A549 (cell line): Measurements from ENCODE around the gene USP22. TPM values are rescaled to one million over a fixed set of nuclear protein-coding genes. Genes with fewer than 3 reads are reported as not detected.

Source experiments
- ATAC-seq, 2 experiments: fragments of 200-7000 bp in 1 of 2; fragments of >200 bp in 1 of 2; cut with Nextera tagmentation in 1 of 2; cut with Tn5 transposase in 1 of 2; 3 replicates each; pipeline versions ENCODE4 v1.8.0 to v1.9.1; 2018 to 2020; ENCODE audit warnings: mild to moderate bottlenecking in 1 of 2, moderate library complexity in 1 of 2
- CTCF ChIA-PET: fragments of 300-600 bp; sonication (Branson Sonifier 250); formaldehyde crosslinking; extraction: SDS; loops from one replicate; lab custom pipeline; 2021; ENCODE audit warnings: antibody characterized with exemption, inconsistent platforms; lab: Yijun Ruan, JAX
- POLR2A ChIA-PET: fragments of 350-600 bp; formaldehyde crosslinking; extraction: SDS; loops from one replicate; lab custom pipeline; 2021; ENCODE audit warnings: antibody characterized with exemption, inconsistent platforms; lab: Yijun Ruan, JAX
- DNase-seq, 2 experiments: peaks; one replicate each; pipeline versions ENCODE4 v3.0.0 to v3.0.0-alpha.2; 2011 to 2016; ENCODE audit warnings: low read depth in 1 of 2, low spot score in 1 of 2
- FAIRE-seq: peaks from 2 replicates; lab custom pipeline; 2011; peaks lifted over from hg19 to GRCh38; lab: Jason Lieb, UNC
- H3K27ac ChIP-seq, 2 experiments: fragments of >200 bp; sonication (Bioruptor Twin); formaldehyde crosslinking; 3 replicates each; pipeline ENCODE4 v1.5.1; 2016 to 2017
- H3K4me1 ChIP-seq: fragments of >200 bp; sonication (Bioruptor Twin); formaldehyde crosslinking; 3 replicates; pipeline ENCODE4 v1.6.1; 2016
- H3K4me2 ChIP-seq: fragments of >200 bp; sonication (Bioruptor Twin); formaldehyde crosslinking; 3 replicates; pipeline ENCODE4 v1.6.1; 2016
- H3K4me3 ChIP-seq: fragments of >200 bp; sonication (Bioruptor Twin); formaldehyde crosslinking; 3 replicates; pipeline ENCODE4 v1.5.1; 2016
- H3K9me3 ChIP-seq: fragments of >200 bp; sonication (Bioruptor Twin); formaldehyde crosslinking; 3 replicates; pipeline ENCODE4 v1.6.1; 2016
- EHMT2 ChIP-seq: fragments of 200-600 bp; sonication (generic); IDR thresholded peaks from 2 replicates; pipeline ENCODE4 v1.6.1; 2016; ENCODE audit warnings: antibody characterized with exemption, low read depth, mild to moderate bottlenecking, moderate library complexity
- FOSB ChIP-seq: fragments of 250-450 bp; sonication (Bioruptor Pico); IDR thresholded peaks from 2 replicates; pipeline ENCODE4 v1.5.0; 2020; ENCODE audit warnings: mild to moderate bottlenecking, moderate library complexity
- HEYL ChIP-seq: fragments of 250-450 bp; sonication (Bioruptor Pico); IDR thresholded peaks from 2 replicates; pipeline ENCODE4 v1.8.0; 2021; ENCODE audit warnings: mild to moderate bottlenecking, moderate library complexity
- HOXA7 ChIP-seq: fragments of 250-450 bp; sonication (Bioruptor Pico); IDR thresholded peaks from 2 replicates; pipeline ENCODE4 v1.5.0; 2020; ENCODE audit warnings: mild to moderate bottlenecking, moderate library complexity
- MYC ChIP-seq: IDR thresholded peaks from 2 replicates; pipeline ENCODE4 v1.6.1; 2012; ENCODE audit warnings: mild to moderate bottlenecking, inconsistent platforms, low read length, improper control_type of control experiment, borderline replicate concordance
- POLR2AphosphoS2 ChIP-seq: conservative IDR thresholded peaks from 2 replicates; pipeline ENCODE4 v1.6.1; 2012; ENCODE audit warnings: low read length, improper control_type of control experiment, inconsistent platforms
- RAD21 ChIP-seq, 2 experiments: fragments of >200 bp in 1 of 2; sonication (Bioruptor Twin) in 1 of 2; formaldehyde crosslinking in 1 of 2; IDR thresholded peaks in 1 of 2; conservative IDR thresholded peaks in 1 of 2; 2 replicates in 1 of 2; 3 replicates in 1 of 2; pipeline ENCODE4 v1.6.1; 2012 to 2018; ENCODE audit warnings: inconsistent platforms in 1 of 2
- TFCP2L1 ChIP-seq: fragments of 250-450 bp; sonication (Bioruptor Pico); IDR thresholded peaks from 2 replicates; pipeline ENCODE4 v1.5.0; 2021; ENCODE audit warnings: mild to moderate bottlenecking
- ZC3H11A ChIP-seq: fragments of 450-650 bp; IDR thresholded peaks from 2 replicates; pipeline ENCODE4 v1.6.1; 2014; ENCODE audit warnings: antibody characterized with exemption, mild to moderate bottlenecking
- WGBS: methylation state at CpG from one replicate; pipeline ENCODE4 v1.1.6; 2017; ENCODE audit errors: missing lambda C conversion rate; 5-methylcytosine and 5-hydroxymethylcytosine counted together
- polyA plus RNA-seq, 4 experiments: library from polyadenylated mRNA; depleted of rRNA in 3 of 4; stranded (reverse); fragments of >200 nt; fragmentation: RNase III in 1 of 4; extraction: RNeasy Plus Mini Kit Qiagen cat#74134 plus additional on column Dnase treatment in 1 of 4; gene quantifications; 2 replicates in 3 of 4; 3 replicates in 1 of 4; pipeline ENCODE4 v1.2.3, GENCODE V29; 2011 to 2017
- TF ChIP-seq, protein P1 (sequence below): fragments of 200-600 bp; sonication (generic); IDR thresholded peaks from 2 replicates; pipeline ENCODE4 v1.6.1; 2016; ENCODE audit warnings: antibody characterized with exemption, mild to moderate bottlenecking, moderate library complexity
- TF ChIP-seq, protein P2 (sequence below): fragments of 250-450 bp; sonication (Bioruptor Pico); IDR thresholded peaks from 2 replicates; pipeline ENCODE4 v1.5.0; 2021; ENCODE audit warnings: mild to moderate bottlenecking, moderate library complexity, borderline replicate concordance

The USP22 gene
- polyA plus RNA-seq, 2 of the 4 experiments (the other 2 are of a cell fraction), result 130 to 293 TPM

DNA sequence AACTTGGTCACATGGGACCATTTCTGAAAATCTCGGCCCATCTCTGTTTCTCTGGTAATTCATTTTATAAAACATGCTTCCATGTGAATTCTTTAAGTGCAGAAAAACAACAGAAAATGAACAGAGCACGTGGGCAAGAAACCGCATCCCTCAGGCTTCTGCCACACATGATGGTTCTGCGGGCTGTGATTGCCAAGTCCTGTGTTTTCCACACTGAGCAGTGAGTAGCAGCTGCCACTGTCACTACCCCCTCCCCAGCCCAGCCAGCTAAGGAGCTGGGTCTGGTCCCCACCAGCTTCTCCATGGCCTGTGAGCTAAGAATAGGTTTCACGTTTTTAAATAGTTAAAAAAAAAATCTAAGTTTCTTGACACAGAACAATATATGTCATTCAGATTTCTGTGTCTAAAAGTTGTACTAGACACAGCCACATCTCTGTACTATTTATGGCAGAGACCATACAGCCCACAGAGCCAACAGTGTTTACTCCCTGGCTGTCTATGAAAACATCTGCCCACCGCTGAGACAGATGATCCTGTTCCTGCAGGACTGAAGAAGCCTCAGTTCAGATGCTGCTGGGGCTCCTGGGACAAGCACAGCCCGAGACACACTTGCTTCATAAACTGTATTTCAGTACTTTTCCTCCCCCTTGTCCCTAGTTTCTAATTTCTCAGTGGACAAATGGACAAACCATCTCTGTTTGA lies 41.5 kb downstream of the USP22 start:
- ChIA-PET CTCF (interaction anchor here (0.8 to 2.2 kb wide), 4 partner anchors 8 to 43 kb away, joined by 3 to 13 read pairs (median 4); no protein-coding TSS in a partner anchor), POLR2A (no interaction called here)
- H3K9me3 ChIP-seq, result no peaks in the 10 kb centered on the region
- no peak overlapping the region for H3K4me2 ChIP-seq
- DNase-seq, result no peak
- no peak overlapping the region for H3K27ac ChIP-seq
- no peak for ATAC-seq
- peaks cover 9% of the 10 kb centered on the region; the same call in 2 of the 3 replicates for H3K4me1 ChIP-seq
- 88% methylated on average over 7 of the region's 7 CpGs for WGBS
- no peak for TF ChIP-seq RAD21 (conservative IDR thresholded peaks at IDR 0.05 in 1 of 2, IDR thresholded peaks at IDR 0.05 in 1 of 2)
- TF ChIP-seq, protein P1, sequence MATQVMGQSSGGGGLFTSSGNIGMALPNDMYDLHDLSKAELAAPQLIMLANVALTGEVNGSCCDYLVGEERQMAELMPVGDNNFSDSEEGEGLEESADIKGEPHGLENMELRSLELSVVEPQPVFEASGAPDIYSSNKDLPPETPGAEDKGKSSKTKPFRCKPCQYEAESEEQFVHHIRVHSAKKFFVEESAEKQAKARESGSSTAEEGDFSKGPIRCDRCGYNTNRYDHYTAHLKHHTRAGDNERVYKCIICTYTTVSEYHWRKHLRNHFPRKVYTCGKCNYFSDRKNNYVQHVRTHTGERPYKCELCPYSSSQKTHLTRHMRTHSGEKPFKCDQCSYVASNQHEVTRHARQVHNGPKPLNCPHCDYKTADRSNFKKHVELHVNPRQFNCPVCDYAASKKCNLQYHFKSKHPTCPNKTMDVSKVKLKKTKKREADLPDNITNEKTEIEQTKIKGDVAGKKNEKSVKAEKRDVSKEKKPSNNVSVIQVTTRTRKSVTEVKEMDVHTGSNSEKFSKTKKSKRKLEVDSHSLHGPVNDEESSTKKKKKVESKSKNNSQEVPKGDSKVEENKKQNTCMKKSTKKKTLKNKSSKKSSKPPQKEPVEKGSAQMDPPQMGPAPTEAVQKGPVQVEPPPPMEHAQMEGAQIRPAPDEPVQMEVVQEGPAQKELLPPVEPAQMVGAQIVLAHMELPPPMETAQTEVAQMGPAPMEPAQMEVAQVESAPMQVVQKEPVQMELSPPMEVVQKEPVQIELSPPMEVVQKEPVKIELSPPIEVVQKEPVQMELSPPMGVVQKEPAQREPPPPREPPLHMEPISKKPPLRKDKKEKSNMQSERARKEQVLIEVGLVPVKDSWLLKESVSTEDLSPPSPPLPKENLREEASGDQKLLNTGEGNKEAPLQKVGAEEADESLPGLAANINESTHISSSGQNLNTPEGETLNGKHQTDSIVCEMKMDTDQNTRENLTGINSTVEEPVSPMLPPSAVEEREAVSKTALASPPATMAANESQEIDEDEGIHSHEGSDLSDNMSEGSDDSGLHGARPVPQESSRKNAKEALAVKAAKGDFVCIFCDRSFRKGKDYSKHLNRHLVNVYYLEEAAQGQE, result no peak
- no peak for TF ChIP-seq EHMT2
- H3K4me3 ChIP-seq, result no peak overlapping the region
- FAIRE-seq, result no peak

DNA sequence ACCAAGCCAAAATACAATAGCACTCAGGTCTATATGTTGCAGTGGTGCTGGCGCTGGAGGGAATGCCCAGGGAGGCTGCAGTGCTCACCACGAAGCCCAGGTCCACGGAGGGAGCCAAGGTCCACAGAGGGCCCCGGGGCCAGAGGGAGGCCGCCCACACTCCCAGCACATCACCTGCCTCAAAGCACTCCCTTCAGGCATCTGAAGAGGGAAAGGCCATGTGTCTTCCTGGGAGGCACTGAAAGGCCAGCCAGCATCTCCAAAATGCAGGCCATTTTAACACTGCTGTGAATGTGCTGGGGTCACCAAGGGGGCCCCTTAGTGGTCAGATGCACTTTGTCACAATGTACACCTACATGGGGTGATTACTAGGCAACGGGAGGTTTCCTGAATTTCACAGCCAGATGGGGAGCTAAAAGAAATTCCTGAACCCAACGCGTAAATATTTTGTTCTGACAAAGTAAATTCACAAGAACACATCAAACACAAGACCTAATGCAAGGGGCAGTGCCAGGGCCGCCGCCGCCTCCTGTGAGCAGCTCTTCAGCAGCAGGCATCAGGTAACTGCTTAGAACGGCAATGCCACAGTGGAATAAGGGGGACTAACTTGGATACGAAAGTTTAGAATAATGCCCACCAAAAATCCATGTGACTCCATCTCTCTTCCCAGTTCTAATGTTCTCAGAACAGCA lies 42.8 kb downstream of the USP22 start:
- Histone ChIP-seq H3K4me1 (peaks cover 9% of the 10 kb centered on the region; the same call in 2 of the 3 replicates), H3K9me3 (no peaks in the 10 kb centered on the region), H3K4me2 (no peak overlapping the region), H3K4me3 (no peak overlapping the region), H3K27ac (no peak overlapping the region)
- no peak for TF ChIP-seq MYC
- TF ChIP-seq ZC3H11A, result no peak
- 0 out of 2 replicates have a peak, but pooled peaks have one; percentile 0 for TF ChIP-seq POLR2AphosphoS2
- ATAC-seq (no peak), FAIRE-seq (no peak), DNase-seq (no peak)
- 84% methylated on average over 13 of the region's 13 CpGs for WGBS
- ChIA-PET CTCF (interaction anchor here (1.0 to 1.9 kb wide), 3 partner anchors 9 to 44 kb away, joined by 3 to 6 read pairs (median 4); no protein-coding TSS in a partner anchor), POLR2A (no interaction called here)

DNA sequence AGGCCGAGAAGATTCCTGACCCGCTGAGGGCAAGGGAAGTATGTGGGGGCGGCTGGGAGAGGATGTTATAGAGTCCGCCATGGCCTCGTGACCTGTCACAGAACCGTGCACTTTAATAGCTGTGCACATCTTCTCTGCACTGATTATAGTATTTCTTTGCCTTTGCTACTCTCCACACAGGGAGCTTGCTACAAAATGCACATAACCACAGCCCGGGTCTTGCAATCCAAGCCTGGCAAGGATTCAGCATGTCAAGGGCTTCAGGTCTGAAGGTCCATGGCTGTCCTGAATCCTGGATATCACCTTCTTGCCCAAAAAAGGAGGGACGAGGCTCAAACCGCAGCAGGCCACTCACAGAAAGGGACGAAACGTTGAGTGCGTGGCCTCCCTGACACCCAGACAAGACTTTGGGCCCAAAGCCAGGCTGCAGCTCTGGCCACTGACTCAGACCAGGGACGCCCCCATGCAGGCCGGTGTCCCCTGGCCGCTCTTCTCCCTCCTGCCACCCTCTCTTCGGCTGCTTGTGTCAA lies 43.7 kb downstream of the USP22 start:
- POLR2A ChIA-PET, result no interaction called here
- Histone ChIP-seq H3K9me3 (no peaks in the 10 kb centered on the region), H3K27ac (no peak overlapping the region), H3K4me3 (no peak overlapping the region), H3K4me1 (peaks cover 9% of the 10 kb centered on the region; the same call in 2 of the 3 replicates), H3K4me2 (no peak overlapping the region)
- WGBS, result 87% methylated on average over 16 of the region's 16 CpGs
- DNase-seq, result no peak
- TF ChIP-seq FOSB (CRISPR knock-in tag) (peak; percentile 32; the same call in 1 of the 2 replicates), HEYL (CRISPR knock-in tag) (no peak), HOXA7 (peak; percentile 66; the same call in 1 of the 2 replicates), TFCP2L1 (0 out of 2 replicates have a peak, but pooled peaks have one; percentile 7), POLR2AphosphoS2 (peak; percentile 52; the same call in 1 of the 2 replicates)
- TF ChIP-seq, protein P2, sequence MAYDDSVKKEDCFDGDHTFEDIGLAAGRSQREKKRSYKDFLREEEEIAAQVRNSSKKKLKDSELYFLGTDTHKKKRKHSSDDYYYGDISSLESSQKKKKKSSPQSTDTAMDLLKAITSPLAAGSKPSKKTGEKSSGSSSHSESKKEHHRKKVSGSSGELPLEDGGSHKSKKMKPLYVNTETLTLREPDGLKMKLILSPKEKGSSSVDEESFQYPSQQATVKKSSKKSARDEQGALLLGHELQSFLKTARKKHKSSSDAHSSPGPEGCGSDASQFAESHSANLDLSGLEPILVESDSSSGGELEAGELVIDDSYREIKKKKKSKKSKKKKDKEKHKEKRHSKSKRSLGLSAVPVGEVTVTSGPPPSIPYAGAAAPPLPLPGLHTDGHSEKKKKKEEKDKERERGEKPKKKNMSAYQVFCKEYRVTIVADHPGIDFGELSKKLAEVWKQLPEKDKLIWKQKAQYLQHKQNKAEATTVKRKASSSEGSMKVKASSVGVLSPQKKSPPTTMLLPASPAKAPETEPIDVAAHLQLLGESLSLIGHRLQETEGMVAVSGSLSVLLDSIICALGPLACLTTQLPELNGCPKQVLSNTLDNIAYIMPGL, result 0 out of 2 replicates have a peak, but pooled peaks have one; percentile 8
- no peak for ATAC-seq
- CTCF ChIA-PET, result interaction anchor here (1.0 to 1.9 kb wide), 3 partner anchors 10 to 44 kb away, joined by 3 to 6 read pairs (median 4); no protein-coding TSS in a partner anchor
- FAIRE-seq, result no peak
